ENCODE data around the gene MMRN2.
"Not testable (repeated sequence)": the region's sequence is repeated elsewhere in the genome, so short reads cannot be mapped to it uniquely, and the experiment has no call there.

MMRN2 gene

GRCh38 chr10:86957471-86958115, at the start of gene MMRN2:
TSS of gene MMRN2 (minus strand) at chr10:86957615. CDS start at chr10:86957541, 74 bp downstream.
- DNase-seq = no peak

- DNase-seq = not testable (repeated sequence)
These were observed 49.7 kb upstream of the MMRN2 start for GRCh38 chr10:87007124-87007523.

GRCh38 chr10:87000491-87000890, 43.1 kb upstream of the MMRN2 start:
- DNase-seq = no peak

- DNase-seq = not testable (repeated sequence)
These were observed 42.5 kb upstream of the MMRN2 start for GRCh38 chr10:86999802-87000403.

GRCh38 chr10:86992929-86993328, 35.5 kb upstream of the MMRN2 start:
- no peak for DNase-seq

GRCh38 chr10:86992456-86992855, 35.0 kb upstream of the MMRN2 start:
- DNase-seq = no peak

GRCh38 chr10:86991362-86991761, 33.9 kb upstream of the MMRN2 start:
- not testable (repeated sequence) for DNase-seq

GRCh38 chr10:86988520-86988919, 31.1 kb upstream of the MMRN2 start:
- DNase-seq = no peak

- DNase-seq = not testable (repeated sequence)
These were observed 27.1 kb upstream of the MMRN2 start for GRCh38 chr10:86984498-86984897.

GRCh38 chr10:86981716-86982115, 24.3 kb upstream of the MMRN2 start:
- no peak for DNase-seq

GRCh38 chr10:86981020-86981419, 23.6 kb upstream of the MMRN2 start:
- not testable (repeated sequence) for DNase-seq

GRCh38 chr10:86979977-86980448, 22.6 kb upstream of the MMRN2 start:
- DNase-seq = no peak

- no peak for DNase-seq
These were observed 21.9 kb upstream of the MMRN2 start for GRCh38 chr10:86979296-86979818.

GRCh38 chr10:86978457-86978856, 21.0 kb upstream of the MMRN2 start:
- not testable (repeated sequence) for DNase-seq

GRCh38 chr10:86976362-86977056, 19.1 kb upstream of the MMRN2 start:
- no peak for DNase-seq

- DNase-seq = no peak
These were observed 17.1 kb upstream of the MMRN2 start for GRCh38 chr10:86974484-86974883.

GRCh38 chr10:86972613-86973380, 15.4 kb upstream of the MMRN2 start:
- DNase-seq = no peak

GRCh38 chr10:86971232-86971991, 14.0 kb upstream of the MMRN2 start:
- DNase-seq = no peak

GRCh38 chr10:86970982-86971231, 13.5 kb upstream of the MMRN2 start:
- DNase-seq = no peak

GRCh38 chr10:86970162-86970981, 13.0 kb upstream of the MMRN2 start:
- no peak for DNase-seq

GRCh38 chr10:86969421-86970041, 12.1 kb upstream of the MMRN2 start:
- no peak for DNase-seq
